Middle frontal gyrus (tissue), 1 donor: Measurements from ENCODE around the gene RASSF3.

ENCODE experiments used
- DNase-seq: peaks from one replicate; pipeline ENCODE4 v3.0.0-alpha.2; 2015; ENCODE audit warnings: low spot score; ENCODE audit errors: extremely low spot score

The RASSF3 gene

DNA sequence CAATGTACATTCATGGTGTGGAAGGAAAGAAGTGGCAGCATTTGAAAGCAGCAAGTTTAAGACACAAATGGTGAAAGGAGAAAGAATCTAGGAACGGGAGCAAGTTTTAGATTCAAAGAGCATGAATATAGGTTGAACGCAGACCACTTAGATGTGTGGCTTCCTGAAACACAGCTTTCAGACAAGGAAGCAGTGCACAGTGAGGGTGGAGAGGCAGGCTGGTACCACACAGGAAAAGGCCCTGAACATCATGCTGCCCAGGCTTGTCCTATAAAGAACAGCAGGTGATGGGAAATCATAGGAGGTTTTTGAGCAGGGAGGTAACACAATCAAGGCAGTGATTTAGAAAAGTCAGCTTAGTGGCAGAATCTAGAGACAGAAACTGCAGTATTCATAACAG, 113.3 kb downstream of the RASSF3 start:
- DNase-seq: no peak

DNA sequence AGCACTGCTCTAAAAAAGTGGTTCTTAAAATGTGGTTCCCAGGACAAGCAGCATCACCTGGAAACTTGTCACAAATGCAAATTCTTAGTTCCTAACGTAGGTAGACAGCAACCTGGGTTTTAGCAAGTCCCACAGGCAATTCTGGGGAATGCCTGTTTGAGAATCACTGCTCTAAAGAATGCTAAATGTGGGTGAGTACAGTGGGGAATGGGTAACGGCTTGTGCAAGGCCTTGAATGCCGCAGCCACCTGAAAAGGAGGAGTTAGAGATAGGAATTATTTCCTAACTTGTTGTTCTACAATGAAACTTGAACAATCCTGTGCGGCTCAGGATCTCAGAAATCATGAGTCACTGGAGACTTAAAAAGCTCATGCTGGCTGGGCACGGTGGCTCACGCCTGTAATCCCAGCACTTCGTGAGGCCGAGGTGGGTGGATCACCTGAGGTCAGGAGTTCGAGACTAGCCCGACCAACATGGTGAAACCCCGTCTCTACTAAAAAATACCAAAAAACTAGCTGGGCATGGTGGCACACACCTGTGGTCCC, 114.0 kb downstream of the RASSF3 start:
- no peak for DNase-seq

- no peak for DNase-seq
Measured at GRCh38 chr12:64729909-64730587, 119.8 kb downstream of the RASSF3 start.

GRCh38 chr12:64730588-64730969, 120.3 kb downstream of the RASSF3 start:
- DNase-seq: no peak

DNA sequence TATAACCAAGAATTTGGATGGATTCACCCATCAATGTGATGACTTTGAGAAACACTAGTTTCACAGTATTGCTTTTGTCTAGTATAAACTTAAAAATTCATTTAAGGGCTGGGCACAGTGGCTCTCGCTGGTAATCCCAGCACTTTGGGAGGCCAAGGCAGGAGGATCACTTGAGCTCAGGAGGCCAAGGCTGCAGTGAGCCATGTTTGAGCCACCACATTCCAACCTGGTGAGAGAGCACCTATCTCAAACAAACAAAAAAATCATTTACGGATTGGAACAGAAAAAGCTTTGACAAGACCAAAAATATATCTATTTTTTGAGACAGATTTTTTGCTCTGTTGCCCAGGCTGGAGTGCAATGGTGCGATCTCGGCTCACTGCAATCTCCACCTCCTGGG, 121.4 kb downstream of the RASSF3 start:
- DNase-seq: no peak

DNA sequence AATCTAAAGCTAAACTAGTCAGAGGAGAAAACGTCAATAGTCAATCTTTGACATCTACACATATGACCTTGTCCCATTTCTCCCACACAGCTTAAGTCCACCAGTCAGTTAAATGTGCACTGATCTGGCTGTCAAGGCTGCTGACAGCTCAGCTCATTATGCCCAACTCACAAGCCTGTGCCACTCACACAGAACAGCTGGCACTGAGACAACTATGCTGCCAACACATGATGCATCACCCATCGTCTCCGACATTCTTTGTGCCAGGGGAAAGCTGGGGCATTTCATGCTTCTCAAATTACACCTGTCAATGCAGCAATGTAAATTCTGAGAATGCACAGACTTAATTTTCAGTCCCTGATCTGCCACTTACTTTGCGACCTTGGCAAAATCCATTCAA, 123.6 kb downstream of the RASSF3 start:
- peak; percentile 29 for DNase-seq

DNA sequence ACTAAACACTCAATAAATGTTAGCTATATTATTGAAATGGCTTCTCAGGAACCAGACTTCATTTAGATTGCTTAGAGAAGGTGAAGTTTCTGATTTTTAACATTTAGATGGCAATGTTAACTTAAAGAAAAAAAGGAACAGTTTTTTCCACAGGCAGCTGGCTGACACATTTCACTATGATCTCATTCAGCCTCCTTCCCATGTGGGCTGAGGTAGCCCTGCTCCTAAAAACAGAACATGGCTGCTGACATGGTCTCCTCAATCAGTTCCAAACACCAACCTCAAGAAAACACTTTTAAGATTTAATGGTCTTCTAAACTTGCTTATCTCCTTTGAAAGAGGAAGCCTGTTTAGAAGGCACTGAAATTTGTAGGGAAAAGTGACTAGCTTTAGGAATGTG, 125.1 kb downstream of the RASSF3 start:
- no peak for DNase-seq

- no peak for DNase-seq
Measured at GRCh38 chr12:64736771-64737170, 126.5 kb downstream of the RASSF3 start.

DNA sequence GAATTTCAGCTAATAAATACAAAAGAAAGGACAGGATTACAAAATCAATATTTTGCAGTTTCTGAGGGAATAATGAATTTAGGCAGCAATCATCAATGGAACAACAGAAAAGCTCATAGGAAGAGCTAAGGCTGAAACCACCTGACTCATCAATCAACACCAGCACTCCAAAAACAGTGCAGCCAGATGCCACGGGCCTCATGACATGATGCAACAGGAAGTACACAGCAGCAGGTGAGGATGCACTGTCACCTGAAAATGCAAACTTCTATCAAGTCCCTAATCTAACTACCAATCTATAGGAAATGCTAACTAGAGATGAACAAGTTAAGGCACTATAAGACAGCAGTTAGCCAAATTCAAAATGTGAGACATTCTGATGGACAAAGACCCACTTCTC, 127.2 kb downstream of the RASSF3 start:
- no peak for DNase-seq

DNA sequence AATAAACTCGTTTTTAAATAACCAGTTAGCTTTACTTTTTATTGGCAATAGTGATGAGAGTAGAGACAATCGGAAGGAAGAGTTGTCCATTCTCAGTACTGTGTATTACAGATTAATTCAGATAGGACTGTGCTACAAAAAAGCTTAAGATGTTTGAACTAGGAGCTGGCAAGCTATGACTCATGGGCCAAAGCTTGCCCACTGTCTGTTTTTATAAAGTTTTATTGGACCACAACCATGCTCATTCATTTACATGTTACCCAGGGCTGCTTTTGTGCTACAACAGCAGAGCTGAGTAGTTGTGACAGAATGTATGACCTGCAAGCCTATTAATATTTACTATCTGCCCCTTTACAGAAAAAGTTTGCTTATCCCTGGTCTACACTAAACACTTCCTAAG, 129.5 kb downstream of the RASSF3 start:
- no peak for DNase-seq

DNA sequence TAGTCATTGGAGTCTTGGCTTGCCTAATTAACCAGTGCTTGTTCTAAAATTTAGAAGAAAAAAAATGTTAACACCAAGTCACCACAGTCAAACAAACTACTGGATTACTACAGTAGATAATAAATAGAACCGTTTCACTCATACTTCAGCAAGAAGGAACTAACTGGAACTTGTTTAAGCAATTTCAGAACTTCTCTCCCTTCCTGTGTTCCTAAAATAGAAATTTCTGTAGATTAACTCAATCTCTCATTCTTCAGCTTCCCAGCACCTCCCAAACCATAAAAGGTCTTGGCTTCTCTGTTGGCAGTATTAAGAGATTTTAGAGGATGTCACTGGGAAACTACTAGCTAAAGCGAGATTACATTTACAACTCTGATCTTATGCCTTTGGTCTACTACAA, 130.4 kb downstream of the RASSF3 start:
- DNase-seq: no peak

DNA sequence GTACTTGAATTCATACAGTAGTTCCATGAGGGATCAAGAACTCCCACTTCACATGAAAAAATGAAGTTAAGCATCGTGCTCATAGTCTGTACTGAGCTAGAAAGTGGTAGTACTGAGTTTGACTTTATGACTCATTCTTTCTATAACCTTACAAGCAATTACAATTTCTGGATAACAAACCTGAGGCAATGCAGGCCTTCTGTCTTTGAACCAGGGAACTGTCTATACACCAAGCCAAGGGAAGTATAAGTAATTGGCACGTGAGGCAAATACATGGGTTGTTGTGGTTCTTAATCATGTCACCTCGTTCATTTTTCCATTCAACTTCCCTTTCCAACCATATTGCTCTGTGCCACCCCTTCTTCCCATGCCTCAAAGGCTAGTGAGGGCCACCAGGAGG, 132.1 kb downstream of the RASSF3 start:
- DNase-seq: no peak

DNA sequence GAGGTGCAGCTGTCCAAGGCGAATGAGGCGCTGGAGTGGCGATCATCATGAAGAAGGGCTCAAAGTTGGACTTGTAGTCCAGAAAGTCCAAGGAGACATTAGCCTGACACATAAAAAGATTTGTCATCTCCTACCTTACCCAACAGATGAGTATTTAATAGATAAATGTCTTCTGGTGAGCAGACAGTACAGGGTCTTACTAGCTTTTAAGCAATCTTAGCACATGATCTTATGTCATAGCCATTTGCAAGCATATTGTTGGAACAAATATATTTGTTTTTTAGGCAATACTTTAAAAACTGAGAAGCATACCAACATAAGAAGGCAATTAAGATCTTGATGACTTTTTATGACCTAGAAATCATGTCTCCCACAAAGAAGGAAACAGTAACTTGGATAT, 132.9 kb downstream of the RASSF3 start:
- no peak for DNase-seq

GRCh38 chr12:64744422-64745258, 134.3 kb downstream of the RASSF3 start:
- no peak for DNase-seq

DNA sequence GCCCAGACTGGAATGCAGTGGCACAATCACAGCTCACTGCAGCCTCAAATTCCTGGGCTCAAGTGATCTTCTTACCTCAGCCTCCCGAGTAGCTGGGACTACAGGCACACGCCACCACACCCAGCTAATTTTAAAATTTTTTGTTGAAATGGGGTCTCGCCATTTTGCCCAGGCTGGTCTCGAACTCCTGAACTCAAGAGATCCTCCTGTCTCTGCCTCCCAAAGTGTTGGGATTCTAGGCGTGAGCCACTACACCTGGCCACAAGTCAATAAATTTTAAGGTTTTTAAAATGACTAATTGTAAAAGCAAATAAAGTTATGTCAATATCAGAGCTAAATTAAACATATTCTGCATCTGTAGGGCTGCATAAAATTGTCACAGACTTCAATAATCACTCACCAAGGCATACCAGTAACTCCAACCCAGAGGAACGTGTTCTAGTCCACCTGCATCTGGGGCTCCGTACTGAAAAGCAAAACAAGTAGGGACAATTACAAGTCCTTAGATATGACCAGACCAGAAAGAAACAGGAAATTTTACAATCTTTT, 135.0 kb downstream of the RASSF3 start:
- no peak for DNase-seq

DNA sequence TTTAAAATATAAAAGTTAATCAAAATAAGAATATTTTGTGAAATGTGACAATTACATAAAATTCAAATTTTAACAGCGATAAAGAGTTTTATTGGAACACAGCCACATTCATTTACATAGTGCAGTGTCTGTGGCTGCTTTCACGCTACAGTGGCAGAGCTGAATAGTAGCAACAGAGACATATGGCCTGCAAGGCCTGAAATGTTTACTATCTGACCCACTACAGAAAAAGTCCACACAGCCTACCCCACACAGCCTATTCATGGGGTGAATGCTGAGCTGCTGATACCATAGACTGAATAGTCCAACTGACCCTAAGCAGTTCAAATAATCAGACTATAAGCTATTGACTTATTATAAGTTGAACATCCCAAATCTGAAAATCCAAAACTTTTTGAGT, 135.7 kb downstream of the RASSF3 start:
- DNase-seq: no peak

GRCh38 chr12:64746663-64747062, 136.4 kb downstream of the RASSF3 start:
- DNase-seq: no peak
